Panc1 (cell line): Measurements from ENCODE around the gene POLR2B.

Experiments used
- POLR2AphosphoS5 ChIP-seq: IDR thresholded peaks from 2 replicates; pipeline ENCODE4 v1.6.1; 2012; ENCODE audit warnings: mild to moderate bottlenecking, low read depth, low read length, moderate library complexity
- SIN3A ChIP-seq: IDR thresholded peaks from 2 replicates; pipeline ENCODE4 v1.6.1; 2012; ENCODE audit warnings: low read depth, mild to moderate bottlenecking, low read length, moderate library complexity, borderline replicate concordance; ENCODE audit not compliant: insufficient read depth
- TCF7L2 ChIP-seq: IDR thresholded peaks from 2 replicates; pipeline ENCODE4 v1.6.1; 2011; ENCODE audit warnings: mild to moderate bottlenecking, low read depth, low read length, inconsistent platforms
- TF ChIP-seq, protein P1 (sequence below): fragments of 450-650 bp; IDR thresholded peaks from 2 replicates; pipeline ENCODE4 v1.5.1; 2017; ENCODE audit warnings: mild to moderate bottlenecking
- TF ChIP-seq, protein P2 (sequence below), 2 experiments: IDR thresholded peaks; 2 replicates each; pipeline ENCODE4 v1.6.1; 2011 to 2012; ENCODE audit warnings: low read depth in 2 of 2, control low read depth in 1 of 2, low read length in 1 of 2, mild to moderate bottlenecking in 1 of 2, moderate library complexity in 1 of 2; ENCODE audit not compliant: insufficient read depth in 1 of 2

- TF ChIP-seq, protein P1, sequence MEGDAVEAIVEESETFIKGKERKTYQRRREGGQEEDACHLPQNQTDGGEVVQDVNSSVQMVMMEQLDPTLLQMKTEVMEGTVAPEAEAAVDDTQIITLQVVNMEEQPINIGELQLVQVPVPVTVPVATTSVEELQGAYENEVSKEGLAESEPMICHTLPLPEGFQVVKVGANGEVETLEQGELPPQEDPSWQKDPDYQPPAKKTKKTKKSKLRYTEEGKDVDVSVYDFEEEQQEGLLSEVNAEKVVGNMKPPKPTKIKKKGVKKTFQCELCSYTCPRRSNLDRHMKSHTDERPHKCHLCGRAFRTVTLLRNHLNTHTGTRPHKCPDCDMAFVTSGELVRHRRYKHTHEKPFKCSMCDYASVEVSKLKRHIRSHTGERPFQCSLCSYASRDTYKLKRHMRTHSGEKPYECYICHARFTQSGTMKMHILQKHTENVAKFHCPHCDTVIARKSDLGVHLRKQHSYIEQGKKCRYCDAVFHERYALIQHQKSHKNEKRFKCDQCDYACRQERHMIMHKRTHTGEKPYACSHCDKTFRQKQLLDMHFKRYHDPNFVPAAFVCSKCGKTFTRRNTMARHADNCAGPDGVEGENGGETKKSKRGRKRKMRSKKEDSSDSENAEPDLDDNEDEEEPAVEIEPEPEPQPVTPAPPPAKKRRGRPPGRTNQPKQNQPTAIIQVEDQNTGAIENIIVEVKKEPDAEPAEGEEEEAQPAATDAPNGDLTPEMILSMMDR, result no peak
- TF ChIP-seq, protein P2, sequence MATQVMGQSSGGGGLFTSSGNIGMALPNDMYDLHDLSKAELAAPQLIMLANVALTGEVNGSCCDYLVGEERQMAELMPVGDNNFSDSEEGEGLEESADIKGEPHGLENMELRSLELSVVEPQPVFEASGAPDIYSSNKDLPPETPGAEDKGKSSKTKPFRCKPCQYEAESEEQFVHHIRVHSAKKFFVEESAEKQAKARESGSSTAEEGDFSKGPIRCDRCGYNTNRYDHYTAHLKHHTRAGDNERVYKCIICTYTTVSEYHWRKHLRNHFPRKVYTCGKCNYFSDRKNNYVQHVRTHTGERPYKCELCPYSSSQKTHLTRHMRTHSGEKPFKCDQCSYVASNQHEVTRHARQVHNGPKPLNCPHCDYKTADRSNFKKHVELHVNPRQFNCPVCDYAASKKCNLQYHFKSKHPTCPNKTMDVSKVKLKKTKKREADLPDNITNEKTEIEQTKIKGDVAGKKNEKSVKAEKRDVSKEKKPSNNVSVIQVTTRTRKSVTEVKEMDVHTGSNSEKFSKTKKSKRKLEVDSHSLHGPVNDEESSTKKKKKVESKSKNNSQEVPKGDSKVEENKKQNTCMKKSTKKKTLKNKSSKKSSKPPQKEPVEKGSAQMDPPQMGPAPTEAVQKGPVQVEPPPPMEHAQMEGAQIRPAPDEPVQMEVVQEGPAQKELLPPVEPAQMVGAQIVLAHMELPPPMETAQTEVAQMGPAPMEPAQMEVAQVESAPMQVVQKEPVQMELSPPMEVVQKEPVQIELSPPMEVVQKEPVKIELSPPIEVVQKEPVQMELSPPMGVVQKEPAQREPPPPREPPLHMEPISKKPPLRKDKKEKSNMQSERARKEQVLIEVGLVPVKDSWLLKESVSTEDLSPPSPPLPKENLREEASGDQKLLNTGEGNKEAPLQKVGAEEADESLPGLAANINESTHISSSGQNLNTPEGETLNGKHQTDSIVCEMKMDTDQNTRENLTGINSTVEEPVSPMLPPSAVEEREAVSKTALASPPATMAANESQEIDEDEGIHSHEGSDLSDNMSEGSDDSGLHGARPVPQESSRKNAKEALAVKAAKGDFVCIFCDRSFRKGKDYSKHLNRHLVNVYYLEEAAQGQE (IDR thresholded peaks at IDR 0.05; ENCODE audit: insufficient read depth in 1 of 2, low read depth in 2 of 2, low read length in 1 of 2), result no peak
- TF ChIP-seq POLR2AphosphoS5 (no peak), TCF7L2 (no peak), SIN3A (no peak)
Observed at GRCh38 chr4:57074744-57075143, 96.0 kb downstream of the POLR2B start.
